Adrenal gland (tissue), 12 donors: ENCODE data around the gene PLPPR2. TPM values are rescaled to one million over a fixed set of nuclear protein-coding genes. Genes with fewer than 3 reads are reported as not detected.
A peak's percentile ranks its signal among the peaks of the same experiment; 100 is the strongest.
"Not testable (repeated sequence)": the region's sequence is repeated elsewhere in the genome, so short reads cannot be mapped to it uniquely, and the experiment has no call there.

Experiments
- DNase-seq, 7 donors: peaks; one replicate each; pipeline ENCODE4 v3.0.0-alpha.2; 2019 to 2020
- H3K27ac ChIP-seq, 5 donors: fragments of 200-600 bp; sonication (generic) in 4 of 5; 1 replicate in 3 of 5; 2 replicates in 2 of 5; pipeline versions ENCODE4 v1.5.1 to v1.8.0; 2016 to 2020; ENCODE audit warnings: mild to moderate bottlenecking in 1 of 5
- H3K27me3 ChIP-seq: fragments of 200-600 bp; 2 replicates; pipeline ENCODE4 v1.8.0; 2021
- H3K36me3 ChIP-seq, 2 donors: fragments of 200-600 bp; replicated peaks in 1 of 2; 1 replicate in 1 of 2; 2 replicates in 1 of 2; pipeline versions ENCODE4 v1.5.1 to v1.8.0; 2018 to 2022
- H3K4me1 ChIP-seq, 2 donors: fragments of 200-600 bp; replicated peaks in 1 of 2; 1 replicate in 1 of 2; 2 replicates in 1 of 2; pipeline versions ENCODE4 v1.5.1 to v1.8.0; 2018 to 2021
- H3K4me3 ChIP-seq, 4 donors: fragments of 200-600 bp; sonication (generic) in 3 of 4; one replicate each; pipeline ENCODE4 v1.5.1; 2016 to 2018
- H3K9me3 ChIP-seq, 3 donors: fragments of 200-600 bp; sonication (generic) in 1 of 3; replicated peaks in 1 of 3; 1 replicate in 2 of 3; 2 replicates in 1 of 3; pipeline versions ENCODE4 v1.5.1 to v1.8.0; 2016 to 2021
- POLR2A ChIP-seq, 2 donors: fragments of 450-650 bp; IDR thresholded peaks; one replicate each; pipeline ENCODE4 v1.6.1; 2017; ENCODE audit warnings: antibody characterized with exemption in 2 of 2, mild to moderate bottlenecking in 2 of 2, moderate library complexity in 1 of 2
- WGBS, 4 donors: extraction: QIAGEN DNeasy Blood & Tissue Kit in 2 of 4; methylation state at CpG; one replicate each; pipeline versions ENCODE4 v1.1.5 to v1.1.7; 2013 to 2017; 5-methylcytosine and 5-hydroxymethylcytosine counted together
- intact Hi-C, 2 donors: fragments of 100-400 bp; cut with DNase I; formaldehyde crosslinking; loops; one replicate each; pipeline versions ENCODE4 v1.14.1 to v1.15.0; 2022 to 2023
- polyA plus RNA-seq, 3 donors: library from polyadenylated mRNA; stranded (reverse); fragments of 200-250 nt in 2 of 3; fragments of 350-450 nt in 1 of 3; fragmentation: Illumina TruSeq in 1 of 3; extraction: RNeasy Lipid Tissue Mini Kit (QIAGEN cat#74804) in 1 of 3; gene quantifications; one replicate each; pipeline ENCODE4 v1.2.3, GENCODE V29; 2013 to 2014
- total RNA-seq, 9 donors: library from RNA; depleted of rRNA in 4 of 9; stranded (reverse); fragments of >200 nt in 4 of 9; fragments of 120-200 nt in 1 of 9; fragmentation: NEBNext Ultra II Directional in 1 of 9; extraction: Animal tissue kit (Norgen Biotek cat#: 25700) in 1 of 9; gene quantifications; one replicate each; pipeline versions ENCODE4 v1.1.0 to v1.2.4, GENCODE V29; 2013 to 2023
- TF ChIP-seq, protein P1 (sequence below), 6 experiments: fragments of 450-650 bp in 4 of 6; fragments of 200-600 bp in 2 of 6; sonication (generic) in 1 of 6; IDR thresholded peaks; 1 replicate in 5 of 6; 2 replicates in 1 of 6; pipeline versions ENCODE4 v1.5.1 to v1.8.0; 2016 to 2021; ENCODE audit warnings: antibody characterized with exemption in 6 of 6, mild to moderate bottlenecking in 2 of 6, moderate library complexity in 1 of 6
- donor health status: healthy with polysubstance abuse.
- donor health status: Bipolar disorder and iron deficiency.
- donor health status: DM: yes; HTN: yes; CAD: no.
- donor health status: DM: no; HTN: no; CAD: no.
- donor health status: DM: no; HTN: no; CAD: no.
- donor health status: DM: yes; HTN: yes; CAD: no.

Gene PLPPR2
- total and polyA plus RNA-seq, 12 donors = 8.5 to 57.0 (median 41.3) TPM

DNA sequence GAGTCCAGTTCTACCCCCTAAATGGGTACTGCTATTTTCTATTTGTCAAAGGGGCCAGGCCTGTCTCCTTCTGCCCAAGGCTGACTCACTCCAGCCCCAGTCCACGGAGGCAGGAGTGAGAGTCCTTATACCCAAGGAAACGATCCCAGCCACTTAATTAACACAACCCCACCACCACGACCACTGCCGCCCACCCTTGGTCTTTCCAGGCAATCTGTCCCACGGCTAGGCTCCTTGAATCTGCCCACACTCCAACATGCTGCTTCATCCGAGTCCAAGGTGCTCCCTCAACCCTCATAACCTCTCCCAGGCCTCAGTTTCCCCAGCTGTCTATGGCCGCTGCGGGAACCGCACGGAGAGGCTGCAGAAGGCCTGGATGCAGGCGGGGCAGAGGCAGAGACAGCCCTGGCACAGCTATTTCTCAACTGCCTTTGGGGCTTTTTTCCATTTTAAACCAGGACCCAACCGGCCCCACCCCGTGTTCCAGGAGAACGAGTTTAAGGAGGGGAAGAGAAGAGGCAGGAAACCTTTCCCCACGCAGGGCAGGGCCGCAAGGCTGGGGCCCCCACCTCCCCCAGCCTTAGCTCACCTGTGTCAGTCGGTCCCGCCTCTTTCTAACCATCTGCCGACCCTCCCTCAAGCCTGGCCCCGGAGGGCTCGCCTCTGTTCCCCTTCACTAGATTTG is 16.5 kb upstream of the PLPPR2 start:
- peaks cover 0 to 26% of the 10 kb centered on the region in 2 donors for H3K36me3 ChIP-seq
- WGBS, 4 donors = 50 to 64% (median 53%) methylated on average over 16 to 21 of the region's 21 CpGs
- no peak for DNase-seq

DNA sequence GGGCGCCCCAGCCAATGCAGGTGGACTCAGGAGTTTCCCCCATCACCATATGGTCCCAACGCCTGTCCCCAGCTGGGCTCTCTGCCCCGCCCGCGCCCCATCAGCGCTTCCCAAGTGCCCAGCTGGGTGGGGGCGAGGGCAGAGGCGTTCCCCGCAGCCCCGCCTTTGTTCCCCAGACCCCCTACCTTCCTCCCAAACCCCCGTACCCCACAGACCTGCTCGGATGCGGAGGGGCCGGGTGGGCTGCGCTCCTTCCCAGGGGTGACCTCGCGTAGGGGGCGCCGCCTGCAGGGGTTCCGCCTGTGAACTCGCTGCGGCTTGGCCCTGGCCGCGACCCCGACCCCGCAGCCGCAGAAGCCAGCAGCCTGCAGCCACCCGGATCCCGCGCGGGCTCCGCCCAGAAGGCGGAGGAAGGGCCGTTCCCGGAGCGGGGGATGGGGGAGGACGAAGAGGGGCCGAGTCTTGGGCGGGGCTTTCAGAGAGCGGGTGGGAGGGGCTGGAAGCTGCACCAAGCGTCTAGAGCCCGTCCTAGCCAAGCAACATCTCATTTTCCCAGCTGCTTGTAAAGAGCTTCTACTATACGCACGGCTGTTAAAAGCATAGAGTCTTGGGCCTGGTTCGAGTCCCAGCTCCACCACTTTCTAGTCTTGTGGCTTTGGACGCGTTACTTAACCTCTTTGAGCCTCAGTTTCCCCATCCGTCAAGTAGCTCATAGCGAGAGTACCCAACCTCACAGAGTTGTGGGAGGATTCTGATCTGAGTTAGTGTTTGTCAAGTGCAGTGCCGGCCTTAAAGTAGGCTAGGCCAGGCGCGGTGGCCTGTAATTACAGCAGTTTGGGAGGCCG is 15.8 kb upstream of the PLPPR2 start, which contains the start of gene RAB3D:
TSS of gene RAB3D (minus strand) at position 404 of the 845 bp plus-strand sequence. CDS start 2,258 bp downstream, outside the sequence.
- Histone ChIP-seq H3K9me3 (no peaks in the 10 kb centered on the region), H3K27me3 (no peaks in the 10 kb centered on the region), H3K4me3 (peak within 1 kb of the TSS in 3 of 4 donors; percentile 56 to 86 (median 78)), H3K4me1 (peaks cover 22 to 25% of the 10 kb centered on the region in 2 donors), H3K36me3 (peaks cover 0 to 22% of the 10 kb centered on the region in 2 donors), H3K27ac (peak within 1 kb of the TSS in 4 of 5 donors; percentile 2 to 76 (median 42))
- WGBS, 4 donors = 8 to 28% (median 13%) methylated on average over 8 to 53 of the region's 53 CpGs
- peak; percentile 91 to 95 (median 94) for DNase-seq
- intact Hi-C loops = no loop called here
- TF ChIP-seq, protein P1, sequence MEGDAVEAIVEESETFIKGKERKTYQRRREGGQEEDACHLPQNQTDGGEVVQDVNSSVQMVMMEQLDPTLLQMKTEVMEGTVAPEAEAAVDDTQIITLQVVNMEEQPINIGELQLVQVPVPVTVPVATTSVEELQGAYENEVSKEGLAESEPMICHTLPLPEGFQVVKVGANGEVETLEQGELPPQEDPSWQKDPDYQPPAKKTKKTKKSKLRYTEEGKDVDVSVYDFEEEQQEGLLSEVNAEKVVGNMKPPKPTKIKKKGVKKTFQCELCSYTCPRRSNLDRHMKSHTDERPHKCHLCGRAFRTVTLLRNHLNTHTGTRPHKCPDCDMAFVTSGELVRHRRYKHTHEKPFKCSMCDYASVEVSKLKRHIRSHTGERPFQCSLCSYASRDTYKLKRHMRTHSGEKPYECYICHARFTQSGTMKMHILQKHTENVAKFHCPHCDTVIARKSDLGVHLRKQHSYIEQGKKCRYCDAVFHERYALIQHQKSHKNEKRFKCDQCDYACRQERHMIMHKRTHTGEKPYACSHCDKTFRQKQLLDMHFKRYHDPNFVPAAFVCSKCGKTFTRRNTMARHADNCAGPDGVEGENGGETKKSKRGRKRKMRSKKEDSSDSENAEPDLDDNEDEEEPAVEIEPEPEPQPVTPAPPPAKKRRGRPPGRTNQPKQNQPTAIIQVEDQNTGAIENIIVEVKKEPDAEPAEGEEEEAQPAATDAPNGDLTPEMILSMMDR (IDR thresholded peaks at IDR 0.05) = no peak
- peak in 1 of 2 donors; percentile 28 for TF ChIP-seq POLR2A (IDR thresholded peaks at IDR 0.05)

More for the DNA sequence above, 16.5 kb upstream of the PLPPR2 start:
- Histone ChIP-seq H3K27me3 (no peaks in the 10 kb centered on the region), H3K4me3 (peak overlapping the region in 2 of 4 donors; percentile 56 to 86), H3K4me1 (peaks cover 15 to 18% of the 10 kb centered on the region in 2 donors), H3K9me3 (no peaks in the 10 kb centered on the region), H3K27ac (peak overlapping the region in 3 of 5 donors; percentile 2 to 76 (median 67))
- TF ChIP-seq POLR2A (IDR thresholded peaks at IDR 0.05) = no peak
- TF ChIP-seq, protein P1 (IDR thresholded peaks at IDR 0.05) = no peak
- intact Hi-C loops = no loop called here

DNA sequence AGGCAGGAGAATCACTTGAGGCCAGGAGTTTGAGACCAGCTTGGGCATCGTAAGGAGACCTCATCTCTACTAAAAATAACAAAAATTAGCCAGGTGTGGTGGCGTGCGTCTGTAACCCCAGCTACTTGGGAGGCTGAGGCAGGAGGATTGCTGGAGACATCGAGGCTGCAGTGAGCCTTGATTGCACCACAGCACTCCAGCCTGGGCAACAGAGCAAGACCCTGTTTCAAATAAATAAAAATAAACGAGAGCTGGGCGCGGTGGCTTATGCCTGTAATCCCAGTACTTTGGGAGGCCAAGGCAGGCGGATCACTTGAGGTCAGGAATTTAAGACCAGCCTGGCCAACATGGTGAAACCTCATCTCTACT is 15.1 kb upstream of the PLPPR2 start:
- DNase-seq, H3K27me3 ChIP-seq, intact Hi-C loops, H3K9me3 ChIP-seq: not testable (repeated sequence)
- H3K36me3 ChIP-seq = peaks cover 0 to 16% of the 10 kb centered on the region in 2 donors
- H3K4me3 ChIP-seq = peak overlapping the region in 1 of 4 donors; percentile 86
- 73 to 87% (median 82%) methylated on average over 8 of the region's 8 CpGs for WGBS, 4 donors
- peak overlapping the region in 3 of 5 donors; percentile 16 to 76 (median 67) for H3K27ac ChIP-seq
- peaks cover 27 to 31% of the 10 kb centered on the region in 2 donors for H3K4me1 ChIP-seq

DNA sequence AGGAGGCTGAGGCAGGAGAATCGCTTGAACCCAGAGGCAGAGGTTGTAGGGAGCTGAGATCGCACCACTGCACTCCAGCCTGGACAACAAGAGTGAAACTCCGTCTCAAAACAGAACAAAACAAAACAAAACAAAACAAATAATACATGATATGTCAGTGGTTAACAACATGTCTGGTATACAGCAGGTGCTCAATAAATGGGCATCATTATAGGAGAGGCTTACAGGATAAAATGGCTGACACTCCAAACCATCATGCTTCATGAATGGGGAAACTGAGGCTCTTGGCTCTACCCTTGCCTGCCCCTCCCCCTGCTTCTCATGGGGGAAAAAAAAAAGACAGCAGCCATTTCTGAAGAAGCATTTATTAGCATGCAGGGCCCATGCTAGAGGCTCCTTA is 12.8 kb upstream of the PLPPR2 start:
- peaks cover 35 to 44% of the 10 kb centered on the region in 2 donors for H3K4me1 ChIP-seq

More for the DNA sequence above, 12.8 kb upstream of the PLPPR2 start:
- no peaks in the 10 kb centered on the region for H3K36me3 ChIP-seq
- no peaks in the 10 kb centered on the region for H3K9me3 ChIP-seq
- no peak overlapping the region for H3K4me3 ChIP-seq
- intact Hi-C loops = no loop called here
- WGBS, 4 donors = 89 to 98% (median 94%) methylated on average over 3 of the region's 3 CpGs
- no peak for TF ChIP-seq POLR2A (IDR thresholded peaks at IDR 0.05)
- TF ChIP-seq, protein P1 (IDR thresholded peaks at IDR 0.05) = no peak
- no peak for DNase-seq
- H3K27me3 ChIP-seq = no peaks in the 10 kb centered on the region
- H3K27ac ChIP-seq = no peak overlapping the region
